IPS-20b (cell line): Measurements from ENCODE around the gene ASIC1.

Experiments
- H3K27ac ChIP-seq: one replicate; pipeline ENCODE4 v1.5.1; 2013; ENCODE audit warnings: low read length
- H3K27me3 ChIP-seq: 2 replicates; pipeline ENCODE4 v1.6.1; 2013; ENCODE audit warnings: mild to moderate bottlenecking, low read length, inconsistent platforms; ENCODE audit not compliant: insufficient read depth
- H3K36me3 ChIP-seq: 2 replicates; pipeline ENCODE4 v1.6.1; 2013; ENCODE audit warnings: low read depth, mild to moderate bottlenecking, inconsistent platforms, low read length, moderate library complexity; ENCODE audit not compliant: insufficient read depth
- H3K4me1 ChIP-seq: 2 replicates; pipeline ENCODE4 v1.6.1; 2013; ENCODE audit warnings: mild to moderate bottlenecking, control low read depth, inconsistent platforms, low read length, moderate library complexity; ENCODE audit not compliant: insufficient read depth
- H3K4me3 ChIP-seq: 2 replicates; pipeline ENCODE4 v1.5.1; 2013; ENCODE audit warnings: mild to moderate bottlenecking, low read length, inconsistent platforms
- H3K9ac ChIP-seq: 2 replicates; pipeline ENCODE4 v1.6.1; 2013; ENCODE audit warnings: low read depth, mild to moderate bottlenecking, inconsistent platforms, low read length, moderate library complexity
- H3K9me3 ChIP-seq: 2 replicates; pipeline ENCODE4 v1.6.1; 2013; ENCODE audit warnings: mild to moderate bottlenecking, low read depth, low read length, inconsistent platforms; ENCODE audit not compliant: insufficient read depth

Gene ASIC1

GRCh38 chr12:50055831-50056638 is 1.4 kb upstream of the ASIC1 start:
- Histone ChIP-seq H3K27ac (no peak overlapping the region), H3K4me3 (peak overlapping the region; percentile 73; the same call in 1 of the 2 replicates), H3K4me1 (peaks cover under 1% of the 10 kb centered on the region; the same call in 1 of the 2 replicates), H3K9me3 (no peaks in the 10 kb centered on the region), H3K9ac (no peak overlapping the region), H3K27me3 (peaks cover 97% of the 10 kb centered on the region), H3K36me3 (no peaks in the 10 kb centered on the region)

GRCh38 chr12:50056639-50056976 is 788 bp upstream of the ASIC1 start:
- no peaks in the 10 kb centered on the region for H3K36me3 ChIP-seq
- no peak overlapping the region for H3K27ac ChIP-seq
- H3K9me3 ChIP-seq = no peaks in the 10 kb centered on the region
- H3K4me1 ChIP-seq = no peaks in the 10 kb centered on the region; the same call in 1 of the 2 replicates
- no peak overlapping the region; the same call in 1 of the 2 replicates for H3K9ac ChIP-seq
- H3K4me3 ChIP-seq = peak overlapping the region; percentile 73
- peaks cover 97% of the 10 kb centered on the region for H3K27me3 ChIP-seq

GRCh38 chr12:50057896-50058670 is 687 bp downstream of the ASIC1 start:
- peak overlapping the region; percentile 73; the same call in 1 of the 2 replicates for H3K4me3 ChIP-seq
- no peaks in the 10 kb centered on the region; the same call in 1 of the 2 replicates for H3K4me1 ChIP-seq
- H3K9ac ChIP-seq = no peak overlapping the region
- no peaks in the 10 kb centered on the region for H3K9me3 ChIP-seq
- no peaks in the 10 kb centered on the region for H3K36me3 ChIP-seq
- no peak overlapping the region for H3K27ac ChIP-seq
- H3K27me3 ChIP-seq = peaks cover 93% of the 10 kb centered on the region

- no peaks in the 10 kb centered on the region; the same call in 1 of the 2 replicates for H3K4me1 ChIP-seq
- no peak overlapping the region for H3K27ac ChIP-seq
- peaks cover 86% of the 10 kb centered on the region for H3K27me3 ChIP-seq
- no peak overlapping the region for H3K9ac ChIP-seq
- no peak overlapping the region for H3K4me3 ChIP-seq
- H3K36me3 ChIP-seq = no peaks in the 10 kb centered on the region
- H3K9me3 ChIP-seq = no peaks in the 10 kb centered on the region
Measured at GRCh38 chr12:50058743-50059312, 1.4 kb downstream of the ASIC1 start.

GRCh38 chr12:50059440-50060119 is 2.2 kb downstream of the ASIC1 start:
- H3K4me1 ChIP-seq = no peaks in the 10 kb centered on the region; the same call in 1 of the 2 replicates

GRCh38 chr12:50060120-50060468 is 2.7 kb downstream of the ASIC1 start:
- H3K9ac ChIP-seq = no peak overlapping the region
- H3K27me3 ChIP-seq = peaks cover 77% of the 10 kb centered on the region
- no peaks in the 10 kb centered on the region for H3K9me3 ChIP-seq
- no peak overlapping the region for H3K4me3 ChIP-seq
- H3K27ac ChIP-seq = no peak overlapping the region
- no peaks in the 10 kb centered on the region for H3K36me3 ChIP-seq
- H3K4me1 ChIP-seq = no peaks in the 10 kb centered on the region; the same call in 1 of the 2 replicates

More at GRCh38 chr12:50059440-50060119, 2.2 kb downstream of the ASIC1 start:
- Histone ChIP-seq H3K9me3 (no peaks in the 10 kb centered on the region), H3K27ac (no peak overlapping the region), H3K4me3 (no peak overlapping the region), H3K27me3 (peaks cover 80% of the 10 kb centered on the region), H3K36me3 (no peaks in the 10 kb centered on the region), H3K9ac (no peak overlapping the region)

- Histone ChIP-seq H3K36me3 (no peaks in the 10 kb centered on the region), H3K27ac (no peak overlapping the region), H3K9ac (no peak overlapping the region), H3K9me3 (no peaks in the 10 kb centered on the region), H3K4me3 (no peak overlapping the region), H3K27me3 (peaks cover 66% of the 10 kb centered on the region), H3K4me1 (no peaks in the 10 kb centered on the region; the same call in 1 of the 2 replicates)
Measured at GRCh38 chr12:50061171-50061570, 3.8 kb downstream of the ASIC1 start.

- peaks cover 57% of the 10 kb centered on the region for H3K27me3 ChIP-seq
- no peak overlapping the region for H3K9ac ChIP-seq
- H3K27ac ChIP-seq = no peak overlapping the region
- H3K36me3 ChIP-seq = no peaks in the 10 kb centered on the region
- H3K4me3 ChIP-seq = no peak overlapping the region
- no peaks in the 10 kb centered on the region for H3K4me1 ChIP-seq
- H3K9me3 ChIP-seq = no peaks in the 10 kb centered on the region
Measured at GRCh38 chr12:50061946-50062686, 4.7 kb downstream of the ASIC1 start.

GRCh38 chr12:50062728-50063460 is 5.5 kb downstream of the ASIC1 start:
- no peaks in the 10 kb centered on the region for H3K4me1 ChIP-seq
- no peaks in the 10 kb centered on the region for H3K36me3 ChIP-seq
- no peak overlapping the region for H3K4me3 ChIP-seq
- H3K9ac ChIP-seq = no peak overlapping the region
- peaks cover 51% of the 10 kb centered on the region for H3K27me3 ChIP-seq
- H3K9me3 ChIP-seq = no peaks in the 10 kb centered on the region
- no peak overlapping the region for H3K27ac ChIP-seq

GRCh38 chr12:50065726-50066310 is 8.4 kb downstream of the ASIC1 start:
- H3K27me3 ChIP-seq = peaks cover 22% of the 10 kb centered on the region; the same call in 1 of the 2 replicates
- H3K4me1 ChIP-seq = no peaks in the 10 kb centered on the region
- H3K27ac ChIP-seq = no peak overlapping the region
- no peak overlapping the region for H3K4me3 ChIP-seq
- H3K9ac ChIP-seq = 0 out of 2 replicates have a peak overlapping the region, but pooled peaks have one; percentile 9
- H3K36me3 ChIP-seq = no peaks in the 10 kb centered on the region
- no peaks in the 10 kb centered on the region for H3K9me3 ChIP-seq
